HG02885 (cell line): ENCODE measurements around the gene STAC.
"Not testable (repeated sequence)": the region's sequence is repeated elsewhere in the genome, so short reads cannot be mapped to it uniquely, and the experiment has no call there.

ENCODE experiments used
- ATAC-seq: cut with Tn5 transposase; IDR thresholded peaks from one replicate; pipeline ENCODE4 v1.9.1; 2021; ENCODE audit warnings: mild to moderate bottlenecking; ENCODE audit not compliant: unreplicated experiment, poor library complexity

STAC gene

DNA sequence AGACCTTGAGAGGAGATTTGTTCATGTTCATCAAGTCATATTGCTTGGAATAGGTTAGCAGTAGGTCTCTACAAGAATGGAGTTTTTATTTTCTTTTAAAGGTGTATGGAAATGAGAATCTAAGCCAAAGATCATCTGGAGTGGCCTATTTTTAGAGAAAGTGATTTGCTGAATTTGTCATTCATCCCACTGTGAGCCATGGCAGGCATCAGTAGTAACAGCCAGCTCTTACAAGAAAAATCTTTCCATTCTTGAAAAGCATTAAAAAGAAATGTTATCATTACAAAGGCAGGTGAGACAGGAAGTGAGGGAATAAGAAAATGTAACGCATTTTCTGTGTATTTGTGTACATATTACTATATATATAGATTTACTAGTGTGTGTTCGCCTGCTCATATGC is 29.6 kb downstream of the STAC start:
- ATAC-seq = no peak

DNA sequence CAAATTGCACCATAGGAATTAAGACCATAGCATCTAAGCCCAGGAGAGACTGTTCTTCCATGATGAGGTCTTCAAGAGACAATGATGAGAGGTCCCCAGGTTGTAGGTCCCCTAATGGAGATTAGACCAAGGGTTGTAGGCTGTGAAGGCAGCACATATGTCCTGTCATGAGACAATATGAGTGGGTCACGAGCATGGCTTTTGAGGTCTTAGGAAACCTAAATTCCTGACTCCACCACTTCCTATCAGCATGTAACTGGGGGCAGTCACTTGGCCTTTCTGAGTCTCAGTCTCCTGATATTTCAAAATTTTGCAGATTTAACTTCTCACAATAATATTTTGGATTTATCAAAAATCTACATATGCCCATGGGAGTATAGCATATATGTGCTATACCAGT is 31.3 kb downstream of the STAC start:
- no peak for ATAC-seq

DNA sequence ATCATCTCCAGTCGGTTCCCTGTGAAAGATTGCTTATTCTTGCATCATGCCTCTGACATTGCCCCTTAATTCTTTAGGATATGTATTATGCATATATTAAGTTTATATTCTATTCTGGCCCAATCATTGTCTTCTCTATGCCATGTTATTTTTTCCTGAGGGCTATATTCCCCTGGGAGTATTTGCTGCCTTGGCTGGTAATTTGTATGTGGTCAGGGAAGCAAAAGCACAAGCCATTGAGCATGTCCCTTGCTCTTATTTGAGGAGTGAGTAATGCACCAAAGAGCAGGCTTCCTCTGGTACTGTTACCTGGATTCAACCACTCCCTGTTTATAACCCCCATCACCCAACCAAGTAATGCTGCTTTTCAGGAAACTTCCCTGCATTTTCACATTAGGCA is 36.3 kb downstream of the STAC start:
- ATAC-seq = no peak

DNA sequence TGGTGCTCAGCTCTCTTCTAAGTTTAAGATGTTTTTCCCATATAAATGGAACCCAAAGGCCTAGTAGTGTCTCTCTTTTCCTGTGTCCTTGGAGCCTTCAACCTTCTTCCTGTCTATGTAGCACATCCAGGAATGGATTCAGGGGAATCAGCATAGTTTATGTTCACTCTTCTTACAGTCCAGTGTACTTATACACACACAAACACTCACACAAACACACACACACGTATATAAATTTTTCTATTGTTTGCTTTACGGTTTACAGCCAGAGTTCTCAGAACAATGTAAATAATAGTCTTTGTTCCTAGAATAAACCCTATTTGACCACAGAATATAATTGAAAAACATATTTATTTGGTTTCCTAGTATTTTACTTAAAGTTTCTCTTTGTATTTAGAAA is 36.9 kb downstream of the STAC start:
- no peak for ATAC-seq

DNA sequence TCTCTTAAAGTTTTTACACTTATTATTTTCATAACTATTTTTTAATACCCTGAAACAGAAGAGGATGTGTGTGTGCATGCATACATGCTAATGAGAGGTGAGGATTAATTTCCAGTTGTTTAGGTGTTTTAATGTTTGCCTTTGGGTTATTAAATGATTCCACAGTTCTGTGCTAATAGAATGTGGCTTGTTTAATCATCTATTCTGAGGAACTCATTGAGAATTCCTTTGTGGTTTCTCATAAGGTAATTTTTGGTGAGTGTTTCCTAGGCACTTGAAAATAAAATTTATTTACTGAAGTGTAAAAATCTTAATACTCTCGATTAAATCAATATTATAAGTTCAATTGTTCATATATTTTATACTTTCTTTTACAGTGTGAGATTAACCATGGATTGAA is 38.0 kb downstream of the STAC start:
- ATAC-seq = no peak

DNA sequence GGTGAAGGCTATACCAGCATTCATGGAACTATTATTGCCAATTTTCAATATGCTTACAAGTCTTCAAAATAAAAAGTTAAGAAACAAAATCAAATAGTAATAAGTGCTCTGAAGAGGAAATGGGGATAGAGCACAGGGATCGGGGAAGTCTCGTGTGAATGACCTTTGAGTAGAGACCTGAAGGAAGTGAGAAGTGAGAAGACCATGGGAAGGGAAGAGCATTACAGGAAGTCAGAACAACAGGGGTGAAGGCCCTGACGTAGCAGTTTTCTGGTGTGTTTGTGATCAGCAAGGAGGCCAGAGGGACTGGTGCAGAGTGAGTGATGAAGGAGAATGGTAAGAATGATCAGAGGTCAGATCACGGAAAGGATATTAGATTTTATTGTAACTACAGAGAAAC is 48.1 kb downstream of the STAC start:
- no peak for ATAC-seq

DNA sequence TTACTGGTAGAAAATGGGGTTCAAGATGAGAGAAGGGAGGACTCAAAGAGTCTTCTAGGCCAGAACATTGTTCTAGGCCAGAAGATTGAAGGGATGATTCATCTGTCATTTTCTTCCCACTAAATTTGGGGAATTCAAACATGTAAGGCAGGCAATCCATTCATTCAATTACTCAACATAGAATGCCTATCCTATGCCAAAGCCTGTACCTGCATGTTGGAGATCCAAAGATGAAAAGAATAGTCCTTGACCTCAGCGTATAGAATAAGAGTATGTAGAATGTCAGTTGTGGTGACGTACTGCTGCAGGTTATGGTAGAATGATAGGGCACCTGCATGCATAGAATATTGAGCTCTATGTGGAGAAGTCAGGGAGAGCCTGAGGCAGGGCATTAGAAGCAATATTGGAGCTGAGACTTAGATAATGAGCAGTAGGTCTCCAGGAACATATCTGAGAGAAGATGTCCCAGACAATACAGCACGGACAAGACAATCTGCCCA is 49.7 kb downstream of the STAC start:
- no peak for ATAC-seq

DNA sequence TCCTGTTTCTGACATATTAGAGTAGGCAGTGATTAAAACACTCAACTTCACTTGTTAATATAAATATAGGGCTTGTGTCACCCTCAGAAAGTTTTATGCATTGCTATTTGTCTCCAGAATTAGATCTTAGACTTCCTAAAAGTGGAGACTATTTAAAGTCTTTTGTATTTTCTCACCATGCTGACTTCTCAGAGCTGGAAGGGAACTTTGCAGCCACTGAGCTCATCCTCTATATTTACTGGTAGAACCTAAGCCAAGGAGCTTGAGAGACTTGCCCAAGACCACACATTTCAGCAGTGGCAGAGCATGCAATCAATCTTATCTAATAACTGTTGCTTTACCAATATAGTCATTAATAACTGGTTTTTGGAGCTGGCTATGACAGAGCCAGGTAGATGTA is 53.2 kb downstream of the STAC start:
- ATAC-seq = no peak

DNA sequence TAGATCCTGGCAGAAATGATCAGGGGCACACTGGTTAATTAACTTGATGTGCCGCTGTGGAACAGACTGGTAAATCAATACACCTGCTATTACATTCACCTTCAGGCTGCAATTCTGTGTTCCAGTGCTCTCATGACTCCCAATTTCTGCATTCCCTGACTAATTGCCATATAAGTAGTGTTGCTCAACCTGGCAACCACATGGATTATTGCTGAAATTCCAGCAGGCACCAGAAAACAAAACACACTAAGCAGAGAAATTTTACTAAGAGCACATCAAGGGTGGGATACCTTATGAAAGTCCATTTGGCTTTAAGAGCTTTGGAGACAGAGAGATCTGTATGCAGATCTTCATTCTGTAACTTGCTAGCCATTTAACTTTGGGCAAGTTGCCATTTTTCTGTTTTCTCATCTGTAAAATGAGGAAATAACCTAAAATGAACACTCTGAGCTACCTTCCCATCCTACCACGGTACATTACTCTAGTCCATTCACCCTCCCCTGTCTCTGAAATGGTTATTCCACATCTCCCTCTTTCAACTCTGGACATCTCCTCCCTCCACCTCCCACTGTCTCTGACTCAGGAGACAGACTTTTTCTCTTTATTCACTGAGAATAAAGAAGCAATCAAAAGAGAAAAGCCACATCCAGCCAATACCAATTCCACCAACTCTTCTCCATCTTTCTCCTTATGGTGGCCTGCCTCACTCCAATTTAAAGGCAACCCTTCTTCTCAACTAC is 54.6 kb downstream of the STAC start:
- no peak for ATAC-seq

DNA sequence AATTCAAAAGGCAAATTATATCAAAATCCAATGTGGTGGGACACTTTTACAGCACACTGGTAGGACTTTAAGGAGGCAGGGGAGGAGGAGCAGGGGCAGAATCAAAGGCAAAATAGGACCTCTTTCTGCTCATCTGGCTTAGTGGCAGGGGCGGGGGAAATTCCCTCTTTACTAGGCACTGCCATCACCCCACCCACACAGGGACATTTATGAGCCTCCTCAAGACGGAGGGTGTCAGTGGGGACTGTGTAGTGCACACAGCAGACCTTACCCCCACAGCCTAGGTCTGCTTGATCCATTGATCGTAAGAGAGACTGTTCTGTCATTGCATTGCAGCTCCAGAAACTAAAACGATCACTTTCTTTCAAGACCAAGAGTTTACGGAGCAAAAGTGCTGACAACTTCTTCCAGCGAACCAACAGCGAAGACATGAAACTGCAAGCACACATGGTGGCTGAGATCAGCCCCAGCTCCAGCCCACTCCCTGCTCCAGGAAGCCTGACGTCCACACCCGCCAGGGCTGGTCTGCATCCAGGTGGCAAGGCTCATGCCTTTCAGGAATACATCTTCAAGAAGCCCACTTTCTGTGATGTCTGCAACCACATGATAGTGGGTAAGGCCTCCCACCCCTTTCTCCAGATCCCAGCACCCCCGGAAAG is 62.9 kb downstream of the STAC start:
- no peak for ATAC-seq

DNA sequence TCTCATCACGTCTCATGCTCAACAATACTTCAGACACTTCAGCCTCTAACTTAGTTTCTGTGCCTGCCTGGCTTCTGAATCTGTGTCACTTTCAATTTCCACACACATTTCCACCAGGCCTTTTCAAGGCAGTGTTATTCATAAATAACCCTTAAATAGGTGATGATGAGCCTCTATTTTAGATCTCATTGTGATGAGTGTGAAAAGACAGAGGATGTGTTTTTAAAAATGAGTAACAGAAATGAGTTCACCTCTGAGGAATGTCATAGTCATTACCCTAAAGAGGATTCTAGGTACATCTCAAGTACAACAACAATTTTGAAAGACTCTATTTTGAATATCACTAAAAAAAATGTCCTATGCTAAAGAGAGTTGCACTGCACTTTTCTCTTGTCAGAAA is 64.6 kb downstream of the STAC start:
- no peak for ATAC-seq

DNA sequence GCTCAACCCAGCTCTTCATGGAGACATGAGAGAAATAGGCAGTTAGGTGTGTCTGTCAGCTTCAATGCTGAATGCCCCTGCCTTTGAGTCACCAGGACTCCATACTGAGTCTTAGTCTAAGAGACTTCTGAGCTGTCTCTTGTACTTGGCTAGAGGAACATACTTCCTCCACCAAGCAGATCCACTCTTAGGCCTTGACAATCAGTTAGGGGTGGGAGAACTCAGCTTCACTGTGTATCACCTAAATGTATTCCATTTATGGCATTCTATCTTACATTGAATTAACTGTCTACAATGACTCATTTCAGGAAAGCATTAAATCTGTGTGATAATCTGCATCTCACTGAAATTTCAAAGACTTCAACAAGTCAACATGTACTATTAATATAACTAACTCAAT is 66.0 kb downstream of the STAC start:
- ATAC-seq = no peak

DNA sequence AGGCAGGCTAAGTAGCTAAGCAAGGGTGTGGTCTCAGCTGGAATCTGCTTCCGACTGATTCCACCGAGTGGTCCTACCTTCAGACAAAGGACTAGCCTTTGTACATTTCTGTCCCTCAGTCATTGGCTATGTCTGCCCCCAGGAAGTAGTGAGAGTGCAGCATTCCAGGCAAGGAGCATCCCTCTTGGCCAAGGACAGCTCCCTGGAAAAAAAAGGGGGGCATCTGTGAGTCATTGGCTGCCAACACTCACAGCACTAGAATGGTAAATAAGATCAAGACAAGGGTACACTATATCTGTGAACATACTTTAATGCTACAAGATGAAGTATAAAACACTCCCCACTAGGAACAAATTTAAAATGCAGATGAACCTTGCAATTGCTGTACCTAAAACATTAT is 66.8 kb downstream of the STAC start:
- no peak for ATAC-seq

DNA sequence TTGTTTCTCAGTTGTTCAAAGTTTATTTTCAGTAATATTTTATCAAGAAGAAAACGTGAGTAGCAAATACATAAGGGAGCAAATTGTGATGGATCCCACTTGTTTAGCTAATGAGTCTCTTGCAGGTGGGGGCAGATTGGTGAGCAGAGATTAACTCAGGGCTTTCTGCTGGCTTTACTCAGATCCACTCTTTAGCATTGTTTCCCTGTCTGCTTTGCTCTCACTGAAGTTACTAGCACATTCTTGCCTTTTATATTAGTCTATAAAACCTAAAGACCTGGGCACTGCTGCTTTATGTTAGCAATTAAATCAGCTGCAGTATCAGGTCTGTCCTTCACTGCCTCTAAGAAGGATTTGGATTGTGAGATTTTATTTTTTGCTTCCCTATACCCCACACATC is 71.5 kb downstream of the STAC start:
- ATAC-seq = no peak

DNA sequence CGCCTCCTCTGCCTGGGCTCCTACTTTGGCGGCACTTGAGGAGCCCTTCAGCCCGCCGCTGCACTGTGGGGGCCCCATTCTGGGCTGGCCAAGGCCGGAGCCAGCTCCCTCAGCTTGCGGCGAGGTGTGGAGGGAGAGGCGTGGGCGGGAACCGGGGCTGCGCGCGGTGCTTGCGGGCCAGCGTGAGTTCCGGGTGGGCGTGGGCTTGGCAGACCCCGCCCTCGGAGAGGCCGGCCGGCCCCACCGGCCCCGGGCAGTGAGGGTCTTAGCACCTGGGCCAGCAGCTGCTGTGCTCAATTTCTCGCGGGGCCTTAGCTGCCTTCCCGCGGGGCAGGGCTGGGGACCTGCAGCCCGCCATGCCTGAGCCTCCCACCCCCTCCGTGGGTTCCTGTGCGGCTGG is 72.9 kb downstream of the STAC start:
- ATAC-seq = not testable (repeated sequence)

DNA sequence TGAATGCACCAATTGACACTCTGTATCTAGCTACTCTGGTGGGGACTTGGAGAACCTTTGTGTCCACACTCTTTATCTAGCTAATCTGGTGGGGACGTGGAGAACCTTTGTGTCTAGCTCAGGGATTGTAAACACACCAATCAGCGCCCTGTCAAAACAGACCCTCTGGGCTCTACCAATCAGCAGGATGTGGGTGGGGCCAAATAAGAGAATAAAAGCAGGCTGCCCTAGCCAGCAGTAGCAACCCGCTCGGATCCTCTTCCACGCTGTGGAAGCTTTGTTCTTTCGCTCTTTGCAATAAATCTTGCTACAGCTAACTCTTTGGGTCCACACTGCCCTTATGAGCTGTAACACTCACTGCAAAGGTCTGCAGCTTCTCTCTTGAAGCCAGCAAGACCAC is 73.6 kb downstream of the STAC start:
- ATAC-seq = not testable (repeated sequence)

DNA sequence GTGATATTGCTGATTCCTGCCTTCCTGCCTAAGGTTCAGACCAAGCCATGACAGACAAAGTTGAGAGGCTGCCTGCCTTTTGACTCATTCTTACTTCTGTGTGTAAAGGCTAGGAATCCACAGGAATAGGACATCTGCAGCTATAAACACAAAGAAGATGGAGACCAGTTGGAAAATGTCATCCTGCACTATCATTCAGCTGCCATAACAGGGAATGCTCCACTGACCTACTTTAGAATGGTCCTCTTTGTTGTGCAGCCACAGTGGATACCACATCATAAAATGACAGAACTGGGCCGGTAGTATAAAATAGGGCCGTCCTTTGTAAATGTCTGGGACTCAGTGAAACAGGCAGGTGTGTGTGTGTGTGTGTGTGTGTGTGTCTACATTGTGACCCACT is 75.1 kb downstream of the STAC start:
- no peak for ATAC-seq

DNA sequence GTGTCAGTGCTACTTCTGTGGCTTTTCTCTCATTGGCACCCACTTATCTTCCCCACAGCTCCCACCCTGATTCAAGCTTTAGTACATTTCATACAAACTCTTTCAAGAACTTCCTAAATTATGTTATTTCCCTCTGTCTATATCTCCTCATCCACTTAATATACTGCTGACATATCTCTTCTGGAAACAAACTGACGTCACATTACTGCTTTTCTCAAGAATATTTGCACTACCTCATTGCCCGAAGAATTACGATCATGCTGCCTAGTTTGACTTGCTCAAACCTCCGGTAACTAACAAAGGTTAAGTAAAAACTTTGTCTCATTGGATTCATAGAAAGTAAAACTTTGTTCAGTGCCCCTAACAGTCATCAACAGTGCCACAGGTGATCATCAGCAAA is 76.5 kb downstream of the STAC start:
- ATAC-seq = no peak

DNA sequence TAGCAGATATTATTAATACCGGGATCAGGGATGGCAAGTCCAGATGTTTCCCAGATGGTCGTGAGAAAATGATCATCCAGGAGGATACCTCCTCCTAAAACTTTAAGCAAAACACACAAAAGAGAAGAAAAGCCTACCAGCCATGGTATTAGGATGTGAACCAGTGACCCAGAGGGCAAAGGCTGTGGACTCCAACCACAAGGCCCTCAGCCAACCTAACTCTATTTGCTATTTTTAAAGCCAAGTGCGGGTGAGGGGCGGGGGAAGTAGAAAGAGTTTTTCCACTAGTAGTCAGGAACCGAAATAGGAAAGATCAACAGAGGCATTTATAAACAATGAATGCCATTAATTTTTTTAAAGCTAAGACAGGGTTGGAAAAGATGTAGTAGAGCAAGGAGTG is 77.4 kb downstream of the STAC start:
- ATAC-seq = no peak

DNA sequence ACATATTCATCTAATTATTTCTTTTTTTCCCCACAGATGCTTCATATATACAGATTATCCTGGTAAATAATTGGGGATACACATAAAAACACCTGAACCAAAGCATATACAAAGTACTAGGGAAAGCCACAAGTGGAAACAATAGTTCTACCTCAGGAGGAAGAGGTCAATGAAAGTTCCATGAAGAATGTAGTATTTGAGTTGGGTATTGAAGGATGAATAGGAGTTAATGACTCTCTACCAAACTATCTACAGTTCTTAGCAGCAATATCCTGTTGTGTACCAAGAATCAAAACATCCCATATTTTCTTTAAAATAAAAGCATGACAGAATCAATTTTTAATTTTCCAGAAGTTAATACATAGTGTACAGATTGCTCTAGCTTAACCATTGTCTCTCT is 78.9 kb downstream of the STAC start:
- ATAC-seq = no peak

DNA sequence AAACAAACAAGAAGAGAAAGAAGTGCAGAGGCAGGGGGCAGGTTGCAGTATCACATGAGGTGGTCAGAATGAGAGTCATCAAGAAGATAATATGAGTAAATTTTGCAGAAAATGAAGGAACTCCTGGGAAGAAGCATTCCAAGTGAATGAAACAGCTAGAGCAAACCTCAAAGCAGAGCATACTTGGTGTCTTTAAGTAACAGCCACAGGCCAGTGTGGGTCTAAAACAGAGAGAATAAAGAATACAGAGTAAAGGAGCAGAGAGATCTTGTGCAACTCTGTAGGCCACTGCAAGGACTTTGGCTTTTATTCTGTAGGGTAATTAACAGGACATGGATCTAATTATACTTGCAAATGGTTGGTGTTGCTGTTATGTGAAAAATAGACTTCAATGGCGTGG is 81.3 kb downstream of the STAC start:
- ATAC-seq = no peak

DNA sequence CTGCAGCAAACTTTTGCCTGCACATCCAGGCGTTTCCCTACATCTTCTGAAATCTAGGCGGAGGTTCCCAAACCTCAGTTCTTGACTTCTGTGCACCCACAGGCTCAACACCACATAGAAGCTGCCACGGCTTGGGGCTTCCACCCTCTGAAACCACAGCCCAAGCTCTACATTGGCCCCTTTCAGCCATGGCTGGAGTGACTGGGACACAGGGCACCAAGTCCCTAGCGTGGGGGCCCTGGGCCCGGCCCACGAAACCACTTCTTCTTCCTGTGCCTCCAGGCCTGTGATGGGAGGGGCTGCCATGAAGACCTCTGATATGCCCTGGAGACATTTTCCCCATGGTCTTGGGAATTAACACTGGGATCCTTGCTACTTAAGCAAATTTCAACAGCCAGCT is 91.7 kb downstream of the STAC start:
- not testable (repeated sequence) for ATAC-seq
